GM19467 (cell line): ENCODE results near the gene EDAR.

ENCODE experiments used
- ATAC-seq: cut with Tn5 transposase; IDR thresholded peaks from one replicate; pipeline ENCODE4 v1.9.1; 2021; ENCODE audit warnings: mild to moderate bottlenecking, moderate library complexity; ENCODE audit not compliant: unreplicated experiment

EDAR gene

DNA sequence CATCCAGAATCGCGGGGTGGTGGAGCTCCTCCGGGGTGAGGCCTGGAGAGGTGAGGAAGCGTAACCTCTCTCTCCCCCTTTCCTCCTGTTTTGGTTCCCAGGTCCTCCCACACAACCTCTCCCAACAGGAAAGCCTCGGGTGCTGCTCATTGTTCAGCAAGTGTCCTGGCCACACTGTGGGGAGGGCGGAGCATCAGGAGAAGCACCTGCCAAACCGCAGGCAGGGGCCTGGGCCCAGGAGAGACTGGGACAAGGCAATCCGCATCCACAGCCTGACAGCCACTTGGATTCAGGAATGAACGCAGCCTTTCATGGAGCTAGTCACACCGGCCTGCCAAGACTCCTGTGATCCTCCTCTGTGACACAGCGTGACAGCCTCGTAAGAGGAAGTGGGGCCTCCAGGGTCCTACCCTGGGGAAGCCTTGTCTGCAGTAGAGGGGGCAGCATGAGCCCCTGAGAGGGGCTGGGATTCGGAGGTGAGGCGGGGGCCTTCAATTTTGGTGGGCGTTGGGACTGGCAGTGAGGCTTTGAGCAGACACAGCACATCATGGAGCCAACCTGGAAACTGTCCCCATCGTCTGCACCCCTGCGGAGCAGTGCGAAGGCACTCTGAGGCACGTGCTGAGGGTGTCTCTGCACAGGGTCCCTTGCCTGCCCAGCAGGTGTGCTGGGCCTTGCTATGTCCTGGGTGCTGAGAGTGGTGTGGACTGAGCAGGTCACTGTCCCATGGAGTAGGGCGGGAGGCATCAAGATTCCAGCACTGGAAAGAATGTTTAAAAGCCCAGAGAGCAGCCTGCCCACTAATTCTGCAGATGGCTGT, 62.2 kb downstream of the EDAR start:
- ATAC-seq = no peak

DNA sequence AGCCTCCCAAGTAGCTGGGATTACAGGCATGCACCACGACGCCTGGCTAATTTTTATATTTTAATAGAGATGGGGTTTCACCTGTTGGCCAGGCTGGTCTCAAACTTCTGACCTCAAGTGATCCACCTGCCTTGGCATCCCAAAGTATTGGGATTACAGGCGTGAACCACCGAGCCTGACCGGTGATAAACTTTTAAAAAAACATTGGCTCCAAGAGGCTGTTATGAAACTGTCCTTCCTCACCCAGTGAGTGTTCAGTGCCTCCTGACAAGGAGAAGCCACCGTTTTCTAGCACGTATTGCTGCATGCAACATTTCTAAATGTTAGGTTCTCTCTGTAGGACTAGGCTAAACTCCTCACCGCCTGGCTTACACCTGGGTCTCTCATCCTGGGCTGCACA, 63.3 kb downstream of the EDAR start:
- no peak for ATAC-seq

DNA sequence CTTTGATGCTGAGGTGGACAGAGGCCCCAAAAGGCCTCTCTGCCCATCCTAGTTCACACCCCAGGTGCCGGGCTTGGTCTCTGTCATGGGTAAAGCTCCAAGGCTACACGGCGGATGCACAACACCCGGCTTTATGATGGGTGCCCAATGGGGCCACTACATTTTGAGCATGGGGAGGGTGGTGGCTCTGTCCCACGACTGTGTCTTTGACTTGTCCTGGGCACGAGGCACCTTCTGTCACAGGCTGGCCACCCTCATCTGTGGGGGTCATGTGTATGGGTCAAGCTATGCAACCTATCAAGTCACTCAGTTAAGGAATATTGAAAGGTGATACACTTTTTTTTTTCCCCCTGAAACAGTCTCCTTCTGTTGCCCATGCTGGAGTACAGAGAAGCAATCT, 63.7 kb downstream of the EDAR start:
- no peak for ATAC-seq

DNA sequence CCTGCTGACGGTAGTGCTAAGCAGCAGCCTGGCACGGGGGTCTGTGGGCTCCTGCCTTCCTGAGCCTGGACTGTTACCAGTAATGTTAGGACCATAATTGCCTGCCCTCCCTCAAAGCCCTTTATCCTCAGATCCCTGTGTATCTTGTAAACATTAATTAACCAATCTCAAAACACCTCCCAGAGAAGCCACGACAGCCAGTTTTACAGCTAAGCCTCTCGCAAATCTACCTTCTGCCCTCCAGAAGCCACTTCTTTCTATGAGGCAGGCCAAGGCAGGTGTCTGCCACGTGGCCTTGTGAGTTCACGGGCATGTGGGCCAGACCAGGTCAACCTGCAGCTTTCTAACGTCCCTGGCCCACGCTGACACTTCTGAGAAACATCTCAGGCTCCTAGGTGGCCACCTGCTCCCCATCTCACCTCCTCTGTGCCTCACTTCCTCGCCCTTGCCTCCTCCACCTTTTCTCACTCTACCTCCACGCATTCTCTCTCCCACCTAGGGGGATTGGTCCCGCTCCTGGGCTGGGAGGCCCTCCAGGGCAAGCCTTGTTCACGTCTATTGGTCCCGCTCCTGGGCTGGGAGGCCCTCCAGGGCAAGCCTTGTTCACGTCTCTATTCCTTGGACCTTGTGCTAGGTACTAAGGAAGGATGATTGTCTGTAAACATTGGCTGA, 64.3 kb downstream of the EDAR start:
- ATAC-seq = no peak

DNA sequence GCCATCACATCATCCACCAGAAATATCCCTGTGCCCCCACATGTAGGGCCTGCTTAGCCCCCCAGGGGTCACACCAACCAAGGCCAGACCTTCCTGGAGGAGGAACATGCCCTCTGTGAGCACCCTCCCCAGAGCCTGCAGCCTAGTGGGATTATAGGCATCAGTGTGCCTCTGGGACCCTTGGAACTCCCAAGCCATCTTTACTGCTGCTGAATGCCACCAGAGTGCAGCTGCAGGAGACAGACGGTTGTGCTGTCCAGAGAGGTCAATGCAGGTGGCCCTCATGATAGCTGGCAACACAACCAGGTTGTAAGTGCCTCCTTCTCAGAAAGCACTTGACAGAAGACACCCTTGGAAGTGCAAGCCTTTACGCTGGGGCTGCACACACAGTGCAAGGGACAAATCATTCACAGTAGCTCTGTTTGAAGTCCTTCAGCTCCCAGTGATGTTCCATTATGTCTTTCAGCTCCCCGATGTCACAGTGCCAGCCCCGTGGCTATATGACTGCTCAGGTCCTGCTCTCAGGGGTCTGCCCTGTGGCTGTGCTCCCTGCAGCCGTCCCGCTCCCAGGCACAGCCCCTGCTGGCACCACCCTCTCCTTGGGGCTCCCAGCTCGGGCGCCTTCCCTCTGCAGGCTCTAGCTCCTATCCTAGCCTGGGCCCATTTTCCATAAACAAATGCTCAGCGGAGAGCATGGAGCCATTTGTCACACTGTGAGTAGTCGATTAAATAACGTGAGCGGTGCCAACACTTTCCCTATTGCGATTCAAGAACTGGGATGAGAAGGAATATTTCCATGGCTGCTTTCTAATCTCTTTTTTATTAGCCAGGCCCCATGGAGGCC, 65.1 kb downstream of the EDAR start:
- no peak for ATAC-seq

DNA sequence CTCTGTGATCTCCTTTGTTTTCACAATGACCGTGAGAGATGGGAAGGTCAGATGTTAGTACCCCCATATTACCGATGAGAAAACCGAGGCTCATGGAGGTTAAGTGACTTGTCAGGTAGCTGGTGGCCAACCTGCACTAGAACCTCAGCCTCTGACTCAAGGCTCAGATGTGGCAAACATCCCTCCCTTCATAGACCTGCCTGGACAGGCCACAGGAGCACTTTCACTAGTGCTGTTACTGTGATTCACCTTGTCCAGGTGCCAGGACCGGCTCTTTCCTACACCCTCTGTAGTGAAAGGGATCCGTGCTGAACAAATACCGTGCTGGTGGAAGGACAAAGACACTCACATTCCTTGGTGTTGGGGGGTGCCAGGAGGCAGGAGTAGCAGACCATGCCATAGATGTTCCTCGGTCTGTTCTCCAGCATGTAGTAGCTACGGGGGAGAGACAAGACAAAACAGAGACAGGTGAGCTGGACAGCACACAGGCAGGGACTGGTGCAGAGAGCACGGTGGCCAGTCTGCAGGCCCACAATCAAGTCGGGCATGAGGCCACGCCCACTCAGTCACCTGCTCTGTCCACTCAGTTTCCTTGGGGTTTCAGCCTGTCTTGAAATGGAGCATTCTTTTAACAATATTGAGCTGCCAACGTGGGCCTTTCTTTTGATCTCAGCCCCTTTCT, 65.9 kb downstream of the EDAR start:
- ATAC-seq = no peak

DNA sequence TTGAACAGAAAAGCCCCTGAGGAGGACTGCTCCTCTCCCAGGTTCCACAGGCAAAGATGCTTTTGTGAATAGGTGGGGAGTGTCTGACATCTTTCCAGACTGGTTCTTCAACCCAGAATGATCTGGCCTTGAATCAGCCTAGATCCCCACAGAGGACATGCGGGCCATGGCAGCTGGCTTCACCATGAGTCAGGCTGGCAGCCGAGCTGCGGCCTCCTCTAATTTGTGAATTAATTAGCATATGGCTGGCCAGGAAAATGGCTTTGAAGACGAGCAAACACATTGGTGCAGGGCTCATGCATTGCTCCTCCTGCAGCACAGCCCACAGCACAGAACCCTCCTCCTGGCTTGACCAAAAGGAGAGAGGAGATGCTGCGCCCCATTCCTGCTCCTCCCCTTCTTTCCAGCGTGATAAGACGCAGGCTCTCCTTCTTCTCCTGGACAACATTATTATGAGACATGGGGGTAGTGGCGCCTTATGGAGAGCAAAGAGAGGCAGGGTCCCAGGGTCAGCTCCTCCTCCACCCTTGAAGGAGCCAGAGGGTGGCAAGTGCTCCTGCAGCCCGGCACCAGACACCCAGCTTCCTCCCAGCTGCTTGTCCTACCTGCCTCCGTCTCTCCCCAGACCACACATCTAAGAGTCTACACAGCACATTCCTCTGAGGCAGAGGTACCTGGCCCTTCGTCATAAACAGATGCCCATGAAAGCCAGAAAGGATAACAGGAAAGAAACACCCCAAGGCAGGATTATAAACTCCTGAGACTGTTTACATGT, 66.7 kb downstream of the EDAR start:
- no peak for ATAC-seq

DNA sequence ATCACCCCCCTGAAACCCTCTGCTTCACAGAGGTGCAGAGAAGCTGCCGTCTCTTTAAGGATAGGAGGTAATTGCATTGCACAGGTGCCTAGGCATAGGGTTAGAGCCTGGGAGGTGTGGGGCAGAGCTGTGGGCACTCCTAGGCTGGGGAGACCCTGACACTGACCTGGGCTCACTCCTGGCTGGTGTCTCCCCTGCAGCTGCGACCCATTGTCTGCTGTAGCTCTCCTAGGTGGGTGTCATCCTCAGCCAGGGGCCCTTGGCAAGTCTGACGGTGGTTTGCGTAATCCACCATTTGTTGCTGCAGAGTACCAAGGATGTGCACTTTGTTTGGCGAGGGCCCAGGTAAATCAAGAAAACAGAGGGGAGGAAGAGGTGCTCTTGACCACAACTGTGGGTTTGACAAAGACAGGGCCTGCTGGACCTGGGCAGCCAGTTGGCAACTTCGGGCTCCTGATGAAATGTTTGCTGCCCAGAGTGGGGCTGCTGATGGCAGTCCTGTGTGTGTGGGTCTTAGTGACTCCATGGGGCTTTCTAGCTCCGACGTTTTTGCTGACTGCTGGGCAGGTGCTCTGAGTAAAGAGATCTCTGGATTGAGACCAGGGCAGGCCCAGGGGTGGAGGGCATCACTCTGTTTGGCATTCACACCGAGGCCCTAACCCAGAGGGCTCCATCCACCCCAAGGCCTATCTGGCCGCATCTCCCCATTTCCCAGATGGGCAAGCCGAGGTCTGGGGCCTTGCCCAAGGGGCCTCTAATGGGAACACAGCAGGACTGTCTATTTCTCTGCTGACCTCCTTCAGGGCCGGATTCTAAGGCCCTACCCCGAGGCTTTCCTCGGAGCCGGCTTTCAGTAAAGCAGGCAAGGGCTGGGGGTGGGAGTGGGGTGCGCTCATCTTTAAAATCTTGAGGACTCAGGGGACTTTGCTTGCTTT, 67.7 kb downstream of the EDAR start:
- ATAC-seq = no peak

DNA sequence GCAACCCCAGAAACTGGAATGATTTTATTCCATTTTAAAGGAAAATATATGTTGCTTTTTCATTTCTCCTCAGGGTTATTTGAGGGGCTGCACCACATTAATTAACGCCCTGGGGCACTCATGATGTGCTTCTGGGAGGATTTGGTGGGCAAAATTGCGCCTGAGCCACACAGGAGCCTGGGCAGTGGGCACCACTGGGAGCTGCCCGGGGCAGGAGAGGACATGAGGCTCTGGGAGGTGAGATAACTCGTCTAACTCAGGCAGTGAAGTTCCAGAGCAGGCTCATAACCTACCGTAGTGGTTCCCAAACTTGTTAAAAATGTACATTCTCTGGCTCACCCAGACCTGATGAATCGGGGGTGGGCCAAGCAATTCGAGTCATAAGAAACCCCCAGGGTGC, 68.3 kb downstream of the EDAR start:
- ATAC-seq = no peak

DNA sequence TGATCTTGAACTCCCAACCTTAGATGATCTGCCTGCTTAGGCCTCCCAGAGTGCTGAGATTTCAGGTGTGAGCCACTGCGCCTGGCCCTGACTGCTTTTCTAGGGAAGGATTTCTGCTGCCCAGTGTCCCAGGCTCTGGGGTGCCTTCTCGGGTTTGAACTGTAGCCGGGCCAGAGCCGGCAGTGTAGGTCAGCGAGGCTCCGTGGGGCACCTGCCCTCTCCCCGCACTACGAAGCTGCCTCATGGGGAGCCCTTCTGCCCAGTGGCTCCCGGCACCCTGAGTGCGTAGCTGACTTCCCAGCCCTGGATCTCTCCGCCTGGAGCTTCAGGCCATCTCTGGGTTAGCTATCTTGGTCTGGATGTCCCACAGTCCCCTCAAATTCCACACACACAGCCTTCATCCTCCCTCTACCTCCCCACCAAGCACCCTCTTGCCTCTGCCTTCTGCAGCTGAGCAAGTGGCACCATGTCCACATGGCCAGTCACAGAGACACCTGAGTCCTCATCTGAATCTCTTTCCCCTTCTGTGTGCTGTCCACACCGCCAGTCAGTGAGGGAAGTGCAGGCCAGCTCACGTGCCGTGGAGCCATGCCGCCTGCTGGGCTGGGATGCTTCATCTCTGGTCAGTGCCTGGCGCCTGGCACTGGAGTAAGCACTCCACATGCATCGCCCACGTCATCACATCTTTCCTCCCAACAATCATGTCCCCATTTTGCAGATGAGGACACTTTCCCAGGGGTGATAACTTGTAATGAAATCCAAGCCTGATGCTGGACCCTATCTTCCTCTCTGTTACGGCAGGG, 69.2 kb downstream of the EDAR start:
- no peak for ATAC-seq

DNA sequence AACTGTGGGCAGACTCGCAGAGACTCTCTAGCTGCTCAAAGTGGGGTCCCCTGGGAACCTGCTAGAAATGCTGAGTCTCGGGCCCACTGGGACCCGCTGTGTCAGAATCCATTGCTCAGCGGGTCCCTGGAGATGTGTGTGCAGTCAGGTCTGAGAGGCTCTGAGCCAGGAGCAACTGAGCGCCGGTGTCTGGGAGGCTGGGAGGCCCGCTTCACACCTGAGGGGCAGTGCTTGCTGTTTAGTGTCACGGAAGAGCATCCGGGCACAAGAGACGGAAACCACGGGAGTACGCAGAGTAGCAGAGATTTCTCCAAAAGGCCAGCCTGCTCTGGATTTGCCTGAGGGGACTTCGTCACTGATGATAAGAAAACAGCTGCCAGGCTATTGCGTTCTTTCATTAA, 70.1 kb downstream of the EDAR start:
- no peak for ATAC-seq

DNA sequence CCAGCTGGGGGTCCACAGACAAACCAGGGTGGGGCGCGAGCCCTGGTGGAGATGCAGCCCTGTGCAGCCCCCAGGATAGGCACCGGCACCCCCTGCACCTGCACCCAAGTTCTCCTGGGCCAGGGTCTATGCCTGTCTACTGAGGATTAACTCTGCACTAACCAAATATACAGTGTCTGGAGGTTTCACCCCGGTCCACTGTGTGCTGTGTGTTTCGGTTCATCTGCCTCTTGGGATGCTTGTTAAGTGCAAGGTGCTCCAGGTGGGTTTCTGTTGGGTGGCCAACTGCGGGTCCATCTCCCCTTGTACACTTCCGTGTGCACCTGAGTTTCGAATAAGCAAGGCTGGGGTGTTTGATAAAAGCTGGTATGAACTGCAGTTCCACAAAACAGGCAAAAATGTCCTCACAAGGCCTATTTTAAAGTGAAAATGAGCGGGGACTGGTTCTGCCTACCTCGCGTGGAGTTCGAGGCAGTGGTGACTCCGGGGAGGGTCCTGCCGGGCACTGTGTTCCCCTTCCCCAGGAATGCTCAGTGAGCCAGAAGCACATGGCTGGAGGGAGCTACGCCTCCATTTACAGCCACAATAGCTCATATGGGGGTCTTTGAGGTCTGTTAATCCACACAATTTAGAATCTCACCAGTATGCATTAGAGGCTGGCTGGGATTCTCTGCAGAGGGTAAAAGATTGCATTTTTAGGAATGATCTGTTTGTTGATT, 70.7 kb downstream of the EDAR start:
- no peak for ATAC-seq

DNA sequence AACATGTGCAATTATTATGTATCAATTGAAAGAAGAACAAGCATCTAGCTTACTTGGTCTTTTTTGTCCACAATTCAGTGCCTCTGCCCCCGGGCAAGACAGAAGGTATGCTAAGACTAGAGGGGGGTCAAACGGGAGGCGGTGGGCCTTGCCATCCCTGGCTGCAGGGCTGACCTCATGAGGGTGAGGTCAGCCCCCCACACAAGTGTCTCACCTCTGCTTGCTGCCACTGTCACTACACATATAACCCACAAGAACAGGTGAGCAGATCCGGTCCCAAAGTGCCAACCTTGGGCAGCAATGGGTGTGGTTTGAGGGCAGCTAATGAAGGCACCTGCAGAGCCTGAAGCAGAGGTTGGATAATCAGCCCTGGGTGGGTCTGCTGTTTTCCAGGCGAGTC, 71.5 kb downstream of the EDAR start:
- ATAC-seq = no peak

DNA sequence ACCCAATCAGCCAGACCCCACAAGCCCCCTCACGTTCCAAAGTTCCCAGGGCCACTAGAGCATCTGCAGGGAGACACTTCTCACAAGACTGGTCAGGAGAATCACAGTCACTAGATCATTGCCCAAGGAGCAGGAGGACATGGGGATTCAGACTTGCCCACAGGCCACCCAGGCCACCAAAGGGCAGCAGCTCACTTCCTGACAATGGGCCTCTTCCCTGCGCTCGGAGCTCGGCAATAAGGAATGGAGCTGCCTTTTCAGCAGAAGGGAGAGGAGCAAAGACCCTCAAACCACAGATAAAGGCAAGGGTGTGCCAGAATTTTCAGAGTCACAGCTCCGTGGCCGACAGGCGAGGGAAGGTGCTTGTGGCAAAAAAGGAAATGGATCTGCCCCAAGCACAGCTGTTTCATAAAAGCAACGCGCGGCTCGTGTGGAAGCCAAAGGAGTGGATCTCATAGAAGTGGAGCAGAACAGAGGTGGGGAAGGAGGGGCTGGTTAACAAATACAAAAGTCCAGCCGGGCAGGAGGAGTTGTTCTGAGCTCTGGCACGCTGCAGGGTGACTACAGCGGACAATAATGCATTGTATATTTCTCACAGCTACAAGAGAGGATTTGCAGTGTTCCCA, 72.1 kb downstream of the EDAR start:
- no peak for ATAC-seq

DNA sequence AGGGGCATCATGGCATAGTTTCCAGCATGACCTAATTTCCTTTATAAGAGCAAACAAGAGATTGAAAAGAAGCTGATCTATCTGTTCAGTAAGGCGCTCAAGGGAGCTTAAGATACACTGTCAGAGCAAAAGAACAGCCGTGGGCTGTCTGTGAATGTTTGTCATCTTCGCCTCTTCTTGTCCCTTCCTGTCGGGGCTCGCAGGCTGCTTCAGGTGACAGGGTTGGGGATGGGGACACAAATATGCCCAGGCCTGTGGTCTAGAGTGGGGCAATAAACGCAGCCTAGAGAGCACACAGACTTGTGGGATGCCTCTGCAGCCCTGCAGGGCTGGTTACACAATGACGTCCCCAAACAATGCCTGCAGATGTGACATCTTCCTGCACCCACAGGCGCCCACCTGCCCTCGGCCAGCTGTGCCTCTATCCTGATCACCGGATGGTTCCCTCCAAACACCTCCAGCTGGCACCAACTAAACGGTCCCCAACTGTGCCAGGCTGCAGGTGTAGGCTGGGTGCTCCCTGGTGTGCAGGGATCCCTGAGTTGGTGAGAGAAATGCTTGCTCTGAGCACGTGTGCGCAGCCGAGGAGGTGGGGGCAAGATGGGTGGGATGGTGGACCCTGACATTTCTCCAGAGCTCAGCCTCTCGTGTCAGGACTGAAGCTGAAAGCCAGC, 72.8 kb downstream of the EDAR start:
- no peak for ATAC-seq

DNA sequence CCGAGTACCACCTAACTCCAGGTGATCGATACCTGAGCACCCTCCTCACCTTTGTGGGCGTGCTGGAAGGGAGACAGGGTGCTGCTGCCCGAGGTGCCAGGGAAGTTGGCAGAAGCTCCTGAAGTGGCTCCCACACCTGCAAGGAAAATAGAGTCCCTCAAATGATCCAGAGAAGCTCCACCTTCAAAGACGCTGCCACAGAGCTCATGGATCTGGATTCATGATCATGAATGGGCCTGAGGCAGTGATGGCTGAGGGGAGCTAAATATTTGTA, 76.5 kb downstream of the EDAR start:
- no peak for ATAC-seq
